Stimulated activated CD4-positive, alpha-beta T cell treated with anti-CD3 and anti-CD28 coated beads, Interleukin-1b, Interleukin-23, amount 100 ng/mL, for 1 hour (primary cell): Measurements from ENCODE around the gene COQ5.

ENCODE experiments used
- DNase-seq, 2 donors: peaks; one replicate each; pipeline ENCODE4 v3.0.0-alpha.2; 2020; ENCODE audit warnings: low read depth in 2 of 2

Gene COQ5

DNA sequence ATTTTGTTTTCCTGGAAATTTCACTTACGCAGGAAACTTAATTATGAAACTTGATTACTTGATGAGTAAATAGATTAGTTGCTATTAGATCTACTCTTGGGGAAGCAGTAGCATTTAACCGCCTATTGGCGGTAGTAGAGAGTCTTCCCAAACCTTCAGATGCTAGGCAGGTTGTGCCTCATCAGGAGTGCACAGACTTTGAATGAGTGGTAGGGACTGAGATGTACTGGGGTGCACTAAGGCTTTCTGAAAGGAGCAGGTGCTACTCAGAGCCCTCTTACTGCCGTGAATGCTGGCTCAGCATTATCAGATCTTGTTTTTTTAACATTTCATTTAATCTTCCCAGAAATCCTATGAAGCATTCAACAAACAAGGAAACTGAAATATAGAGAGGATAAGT is 75.0 kb downstream of the COQ5 start:
- no peak for DNase-seq
